Liver (tissue), 9 donors: ENCODE data around the gene NFIB. TPM values are rescaled to one million over a fixed set of nuclear protein-coding genes. Genes with fewer than 3 reads are reported as not detected.

ENCODE experiments used
- DNase-seq: peaks from one replicate; pipeline ENCODE4 v3.0.0-alpha.2; 2017; ENCODE audit warnings: low spot score
- H3K27ac ChIP-seq, 2 donors: one replicate each; pipeline ENCODE4 v1.7.0; 2013; ENCODE audit warnings: inconsistent platforms in 2 of 2, low read length in 2 of 2, control low read depth in 1 of 2, low read depth in 1 of 2, mild to moderate bottlenecking in 1 of 2
- H3K27me3 ChIP-seq, 4 donors: one replicate each; pipeline versions ENCODE4 v1.6.1 to v1.7.0; 2013; ENCODE audit warnings: low read length in 3 of 4, inconsistent platforms in 1 of 4, mild to moderate bottlenecking in 1 of 4, moderate library complexity in 1 of 4; ENCODE audit not compliant: control insufficient read depth in 4 of 4, insufficient read depth in 4 of 4
- H3K36me3 ChIP-seq, 4 donors: one replicate each; pipeline versions ENCODE4 v1.6.1 to v1.7.0; 2013; ENCODE audit warnings: low read length in 3 of 4, mild to moderate bottlenecking in 3 of 4, low read depth in 1 of 4, moderate library complexity in 1 of 4; ENCODE audit not compliant: control insufficient read depth in 4 of 4, insufficient read depth in 3 of 4
- H3K4me1 ChIP-seq, 4 donors: one replicate each; pipeline versions ENCODE4 v1.6.1 to v1.7.0; 2013; ENCODE audit warnings: low read length in 3 of 4, mild to moderate bottlenecking in 3 of 4, moderate library complexity in 1 of 4; ENCODE audit not compliant: control insufficient read depth in 4 of 4, insufficient read depth in 4 of 4
- H3K4me3 ChIP-seq, 3 donors: one replicate each; pipeline versions ENCODE4 v1.6.1 to v1.7.0; 2013; ENCODE audit warnings: low read length in 3 of 3, control low read depth in 1 of 3, low read depth in 1 of 3, mild to moderate bottlenecking in 1 of 3
- H3K9ac ChIP-seq, 2 donors: one replicate each; pipeline ENCODE4 v1.7.0; 2013; ENCODE audit warnings: low read length in 2 of 2, mild to moderate bottlenecking in 2 of 2, moderate library complexity in 2 of 2, control low read depth in 1 of 2, low read depth in 1 of 2
- H3K9me3 ChIP-seq, 4 donors: one replicate each; pipeline versions ENCODE4 v1.6.1 to v1.7.0; 2013; ENCODE audit warnings: low read length in 3 of 4; ENCODE audit not compliant: control insufficient read depth in 4 of 4
- FOXA1 ChIP-seq: IDR thresholded peaks from 2 replicates; pipeline ENCODE4 v1.6.1; 2016; ENCODE audit warnings: antibody characterized with exemption
- FOXA2 ChIP-seq: IDR thresholded peaks from 2 replicates; pipeline ENCODE4 v1.6.1; 2016; ENCODE audit warnings: antibody characterized with exemption
- GABPA ChIP-seq, 2 donors: IDR thresholded peaks in 1 of 2; conservative IDR thresholded peaks in 1 of 2; 2 replicates each; pipeline ENCODE4 v1.6.1; 2016; ENCODE audit warnings: antibody characterized with exemption in 2 of 2, mild to moderate bottlenecking in 1 of 2, moderate library complexity in 1 of 2
- HNF4A ChIP-seq, 2 donors: conservative IDR thresholded peaks; 2 replicates each; pipeline ENCODE4 v1.6.1; 2016; ENCODE audit warnings: antibody characterized with exemption in 2 of 2, mild to moderate bottlenecking in 2 of 2
- HNF4G ChIP-seq: IDR thresholded peaks from 2 replicates; pipeline ENCODE4 v1.6.1; 2016; ENCODE audit warnings: antibody characterized with exemption
- JUND ChIP-seq, 2 donors: IDR thresholded peaks; 2 replicates each; pipeline ENCODE4 v1.6.1; 2016; ENCODE audit warnings: antibody characterized with exemption in 2 of 2
- NR2F2 ChIP-seq: IDR thresholded peaks from 2 replicates; pipeline ENCODE4 v1.6.1; 2016; ENCODE audit warnings: antibody characterized with exemption
- RAD21 ChIP-seq, 2 donors: IDR thresholded peaks; 2 replicates each; pipeline ENCODE4 v1.6.1; 2016; ENCODE audit warnings: antibody characterized with exemption in 2 of 2, mild to moderate bottlenecking in 2 of 2
- RXRA ChIP-seq, 2 donors: IDR thresholded peaks; 2 replicates each; pipeline ENCODE4 v1.6.1; 2017 to 2018; ENCODE audit warnings: antibody characterized with exemption in 2 of 2, mild to moderate bottlenecking in 1 of 2
- TAF1 ChIP-seq: conservative IDR thresholded peaks from 2 replicates; pipeline ENCODE4 v1.6.1; 2016; ENCODE audit warnings: antibody characterized with exemption, mild to moderate bottlenecking
- YY1 ChIP-seq: IDR thresholded peaks from 2 replicates; pipeline ENCODE4 v1.6.1; 2016; ENCODE audit warnings: antibody characterized with exemption, mild to moderate bottlenecking
- WGBS: extraction: QIAGEN DNeasy Blood & Tissue Kit; methylation state at CpG from one replicate; pipeline ENCODE4 v1.1.7; 2013; 5-methylcytosine and 5-hydroxymethylcytosine counted together
- polyA plus RNA-seq, 2 donors: library from polyadenylated mRNA; stranded (reverse) in 1 of 2; unstranded in 1 of 2; fragments of 200-250 nt in 1 of 2; fragments of >200 nt in 1 of 2; fragmentation: Nextera tagmentation in 1 of 2; extraction: Ambion mirVana in 1 of 2; gene quantifications; one replicate each; pipeline versions ENCODE4 v1.2.1 to v1.2.3, GENCODE V29; 2013 to 2015
- total RNA-seq, 2 donors: library from RNA; depleted of rRNA; stranded (reverse); fragments of >200 nt; gene quantifications; one replicate each; pipeline ENCODE4 v1.2.3, GENCODE V29; 2014
- TF ChIP-seq, protein P1 (sequence below): fragments of 150-350 bp; IDR thresholded peaks from 2 replicates; pipeline ENCODE4 v1.5.1; 2017; ENCODE audit warnings: improper control_type of control experiment, low read depth, low read length; ENCODE audit not compliant: missing input control
- TF ChIP-seq, protein P2 (sequence below): IDR thresholded peaks from 2 replicates; pipeline ENCODE4 v1.6.1; 2016; ENCODE audit warnings: antibody characterized with exemption
- TF ChIP-seq, protein P3 (sequence below): IDR thresholded peaks from 2 replicates; pipeline ENCODE4 v1.6.1; 2016; ENCODE audit warnings: antibody characterized with exemption, mild to moderate bottlenecking
- donor health status: healthy.
- donor health status: healthy.
- donor health status: healthy.
- donor health status: healthy.
- donor health status: healthy.

Gene NFIB
- total and polyA plus RNA-seq, 4 donors = 3.2 to 23.2 (median 8.0) TPM

DNA sequence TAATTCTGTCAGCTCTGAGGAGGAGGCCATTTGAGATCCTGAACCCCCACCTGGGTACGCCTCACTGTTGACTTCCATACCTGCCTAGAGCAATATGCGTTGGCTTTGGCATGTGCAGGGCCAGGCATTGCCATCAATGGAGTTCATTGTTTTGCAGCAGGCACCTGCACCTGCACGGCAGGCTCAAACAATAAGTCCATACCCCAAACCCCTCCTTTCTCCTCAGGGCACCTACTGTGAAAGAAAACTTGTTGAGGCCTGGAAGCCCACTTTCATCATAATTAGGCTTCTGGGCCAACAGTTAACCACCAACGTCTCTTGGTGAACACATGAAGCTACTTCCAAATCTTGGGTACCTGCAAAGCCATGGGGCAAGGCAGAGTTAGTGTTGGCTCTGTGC, 238.7 kb downstream of the NFIB start:
- no peak overlapping the region for H3K4me3 ChIP-seq
- WGBS = 78% methylated on average over 4 of the region's 4 CpGs
- H3K9me3 ChIP-seq = no peaks in the 10 kb centered on the region
- DNase-seq = no peak
- TF ChIP-seq GABPA (IDR thresholded peaks at IDR 0.05 in 1 of 2, conservative IDR thresholded peaks at IDR 0.05 in 1 of 2) = no peak
- no peak for TF ChIP-seq HNF4G
- TF ChIP-seq, protein P1, sequence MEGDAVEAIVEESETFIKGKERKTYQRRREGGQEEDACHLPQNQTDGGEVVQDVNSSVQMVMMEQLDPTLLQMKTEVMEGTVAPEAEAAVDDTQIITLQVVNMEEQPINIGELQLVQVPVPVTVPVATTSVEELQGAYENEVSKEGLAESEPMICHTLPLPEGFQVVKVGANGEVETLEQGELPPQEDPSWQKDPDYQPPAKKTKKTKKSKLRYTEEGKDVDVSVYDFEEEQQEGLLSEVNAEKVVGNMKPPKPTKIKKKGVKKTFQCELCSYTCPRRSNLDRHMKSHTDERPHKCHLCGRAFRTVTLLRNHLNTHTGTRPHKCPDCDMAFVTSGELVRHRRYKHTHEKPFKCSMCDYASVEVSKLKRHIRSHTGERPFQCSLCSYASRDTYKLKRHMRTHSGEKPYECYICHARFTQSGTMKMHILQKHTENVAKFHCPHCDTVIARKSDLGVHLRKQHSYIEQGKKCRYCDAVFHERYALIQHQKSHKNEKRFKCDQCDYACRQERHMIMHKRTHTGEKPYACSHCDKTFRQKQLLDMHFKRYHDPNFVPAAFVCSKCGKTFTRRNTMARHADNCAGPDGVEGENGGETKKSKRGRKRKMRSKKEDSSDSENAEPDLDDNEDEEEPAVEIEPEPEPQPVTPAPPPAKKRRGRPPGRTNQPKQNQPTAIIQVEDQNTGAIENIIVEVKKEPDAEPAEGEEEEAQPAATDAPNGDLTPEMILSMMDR = no peak
- TF ChIP-seq HNF4A (conservative IDR thresholded peaks at IDR 0.05) = no peak
- no peak for TF ChIP-seq JUND (IDR thresholded peaks at IDR 0.05)
- no peak for TF ChIP-seq RAD21 (IDR thresholded peaks at IDR 0.05)
- TF ChIP-seq TAF1 = no peak
- no peak for TF ChIP-seq RXRA (IDR thresholded peaks at IDR 0.05)
- no peak for TF ChIP-seq YY1
- no peak for TF ChIP-seq FOXA2
- no peaks in the 10 kb centered on the region for H3K36me3 ChIP-seq
- H3K27me3 ChIP-seq = no peaks in the 10 kb centered on the region
- H3K9ac ChIP-seq = no peak overlapping the region
- H3K27ac ChIP-seq = no peak overlapping the region
- peaks cover 0 to 2% (median 0%) of the 10 kb centered on the region in 4 donors for H3K4me1 ChIP-seq

DNA sequence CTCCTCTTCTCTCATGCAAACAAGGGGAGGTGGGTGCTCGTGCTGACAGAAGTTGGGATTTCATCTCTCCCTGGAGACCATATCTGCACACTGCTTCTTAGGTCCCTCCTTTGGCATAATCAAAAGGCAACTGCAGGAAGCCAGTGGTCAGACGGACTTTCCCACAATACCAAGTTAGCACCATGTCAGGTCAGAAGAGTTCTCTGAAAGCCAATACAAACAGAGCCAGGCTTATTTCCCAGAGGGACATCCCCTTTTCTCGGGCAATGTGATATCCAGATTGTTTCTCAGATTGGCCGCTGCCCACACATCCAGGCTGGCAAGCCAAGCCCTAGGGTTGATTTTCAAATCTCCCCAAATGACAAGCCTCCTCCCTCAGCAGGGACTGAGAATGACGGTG, 241.1 kb downstream of the NFIB start:
- H3K9me3 ChIP-seq = no peaks in the 10 kb centered on the region
- TF ChIP-seq TAF1 (no peak), GABPA (IDR thresholded peaks at IDR 0.05 in 1 of 2, conservative IDR thresholded peaks at IDR 0.05 in 1 of 2) (no peak), HNF4A (conservative IDR thresholded peaks at IDR 0.05) (no peak), FOXA1 (no peak), NR2F2 (no peak), RAD21 (IDR thresholded peaks at IDR 0.05) (no peak), JUND (IDR thresholded peaks at IDR 0.05) (no peak), HNF4G (no peak)
- TF ChIP-seq, protein P2, sequence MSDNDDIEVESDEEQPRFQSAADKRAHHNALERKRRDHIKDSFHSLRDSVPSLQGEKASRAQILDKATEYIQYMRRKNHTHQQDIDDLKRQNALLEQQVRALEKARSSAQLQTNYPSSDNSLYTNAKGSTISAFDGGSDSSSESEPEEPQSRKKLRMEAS = no peak
- TF ChIP-seq, protein P1 = no peak
- H3K36me3 ChIP-seq = no peaks in the 10 kb centered on the region
- H3K9ac ChIP-seq = no peak overlapping the region
- no peaks in the 10 kb centered on the region for H3K27me3 ChIP-seq
- H3K4me3 ChIP-seq = no peak overlapping the region
- peaks cover 0 to 2% (median 0%) of the 10 kb centered on the region in 4 donors for H3K4me1 ChIP-seq
- no peak overlapping the region for H3K27ac ChIP-seq
- DNase-seq = no peak
- 65% methylated on average over 5 of the region's 5 CpGs for WGBS

DNA sequence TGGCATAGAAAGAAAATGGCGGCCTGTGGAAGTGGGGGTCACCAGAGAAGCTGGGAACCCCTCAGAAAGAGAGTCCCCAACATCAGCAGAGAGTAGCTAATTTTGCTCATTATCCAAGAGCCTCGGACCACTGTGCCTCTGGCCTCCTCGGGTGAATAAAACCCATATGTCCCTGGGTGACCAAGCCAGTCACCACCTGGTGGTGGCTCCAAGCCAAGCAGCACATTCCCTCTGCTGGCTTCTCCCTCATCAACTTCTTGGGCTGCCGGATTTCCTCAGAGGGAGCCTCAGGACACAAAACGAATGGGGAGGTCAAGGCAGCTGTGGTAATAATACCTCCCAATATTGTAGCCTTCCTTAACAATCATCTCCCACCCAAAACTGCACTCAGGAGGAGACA, 242.5 kb downstream of the NFIB start:
- Histone ChIP-seq H3K27me3 (no peaks in the 10 kb centered on the region), H3K4me1 (peaks cover 0 to 2% (median 0%) of the 10 kb centered on the region in 4 donors), H3K4me3 (no peak overlapping the region), H3K9me3 (no peaks in the 10 kb centered on the region), H3K9ac (no peak overlapping the region), H3K36me3 (no peaks in the 10 kb centered on the region), H3K27ac (no peak overlapping the region)
- TF ChIP-seq NR2F2 (no peak), RXRA (IDR thresholded peaks at IDR 0.05) (no peak)
- TF ChIP-seq, protein P3, sequence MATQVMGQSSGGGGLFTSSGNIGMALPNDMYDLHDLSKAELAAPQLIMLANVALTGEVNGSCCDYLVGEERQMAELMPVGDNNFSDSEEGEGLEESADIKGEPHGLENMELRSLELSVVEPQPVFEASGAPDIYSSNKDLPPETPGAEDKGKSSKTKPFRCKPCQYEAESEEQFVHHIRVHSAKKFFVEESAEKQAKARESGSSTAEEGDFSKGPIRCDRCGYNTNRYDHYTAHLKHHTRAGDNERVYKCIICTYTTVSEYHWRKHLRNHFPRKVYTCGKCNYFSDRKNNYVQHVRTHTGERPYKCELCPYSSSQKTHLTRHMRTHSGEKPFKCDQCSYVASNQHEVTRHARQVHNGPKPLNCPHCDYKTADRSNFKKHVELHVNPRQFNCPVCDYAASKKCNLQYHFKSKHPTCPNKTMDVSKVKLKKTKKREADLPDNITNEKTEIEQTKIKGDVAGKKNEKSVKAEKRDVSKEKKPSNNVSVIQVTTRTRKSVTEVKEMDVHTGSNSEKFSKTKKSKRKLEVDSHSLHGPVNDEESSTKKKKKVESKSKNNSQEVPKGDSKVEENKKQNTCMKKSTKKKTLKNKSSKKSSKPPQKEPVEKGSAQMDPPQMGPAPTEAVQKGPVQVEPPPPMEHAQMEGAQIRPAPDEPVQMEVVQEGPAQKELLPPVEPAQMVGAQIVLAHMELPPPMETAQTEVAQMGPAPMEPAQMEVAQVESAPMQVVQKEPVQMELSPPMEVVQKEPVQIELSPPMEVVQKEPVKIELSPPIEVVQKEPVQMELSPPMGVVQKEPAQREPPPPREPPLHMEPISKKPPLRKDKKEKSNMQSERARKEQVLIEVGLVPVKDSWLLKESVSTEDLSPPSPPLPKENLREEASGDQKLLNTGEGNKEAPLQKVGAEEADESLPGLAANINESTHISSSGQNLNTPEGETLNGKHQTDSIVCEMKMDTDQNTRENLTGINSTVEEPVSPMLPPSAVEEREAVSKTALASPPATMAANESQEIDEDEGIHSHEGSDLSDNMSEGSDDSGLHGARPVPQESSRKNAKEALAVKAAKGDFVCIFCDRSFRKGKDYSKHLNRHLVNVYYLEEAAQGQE = no peak
- DNase-seq = no peak
- WGBS = 84% methylated on average over 5 of the region's 5 CpGs
